Skeletal muscle satellite cell (primary cell): ENCODE data around the gene OR2C3.
"Not testable (repeated sequence)": the region's sequence is repeated elsewhere in the genome, so short reads cannot be mapped to it uniquely, and the experiment has no call there.

Experiments used
- H3K27me3 ChIP-seq: 2 replicates; pipeline ENCODE4 v1.7.0; 2013; ENCODE audit warnings: low read length; ENCODE audit not compliant: control insufficient read depth, insufficient read depth
- H3K36me3 ChIP-seq: 2 replicates; pipeline ENCODE4 v1.7.0; 2013; ENCODE audit warnings: mild to moderate bottlenecking, control low read depth, low read length; ENCODE audit not compliant: insufficient read depth
- H3K4me1 ChIP-seq: 2 replicates; pipeline ENCODE4 v1.7.0; 2013; ENCODE audit warnings: low read length; ENCODE audit not compliant: control insufficient read depth, insufficient read depth
- H3K4me2 ChIP-seq: 2 replicates; pipeline ENCODE4 v1.7.0; 2013; ENCODE audit warnings: mild to moderate bottlenecking, low read length
- H3K4me3 ChIP-seq: 2 replicates; pipeline ENCODE4 v1.7.0; 2013; ENCODE audit warnings: low read length
- H3K9ac ChIP-seq: 2 replicates; pipeline ENCODE4 v1.7.0; 2013; ENCODE audit warnings: mild to moderate bottlenecking, low read depth, low read length, moderate library complexity
- H3K9me3 ChIP-seq: replicated peaks from 2 replicates; pipeline ENCODE4 v1.7.0; 2013; ENCODE audit warnings: mild to moderate bottlenecking, control low read depth, low read length

The OR2C3 gene

DNA sequence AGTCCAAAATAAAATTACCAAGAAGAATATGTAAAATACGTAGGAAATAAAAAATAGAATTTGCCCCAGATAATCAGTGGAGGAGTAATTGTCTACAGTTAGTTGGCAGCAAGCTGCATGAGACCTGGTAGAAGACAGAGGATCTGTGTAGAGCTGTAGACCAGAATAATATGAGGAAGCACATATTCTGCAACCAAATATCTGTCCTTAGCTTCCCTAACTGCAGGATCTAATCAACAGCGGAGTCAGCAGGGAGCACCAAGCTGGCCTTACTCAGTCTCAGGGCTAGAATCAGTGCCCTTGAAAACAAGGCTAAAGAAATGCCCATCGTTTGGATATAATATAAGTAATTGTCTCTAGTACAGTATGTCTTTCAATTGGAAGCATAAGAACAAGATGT is 6.6 kb upstream of the OR2C3 start:
- H3K9me3 ChIP-seq, result peaks cover 2% of the 10 kb centered on the region
- H3K9ac ChIP-seq, result no peak overlapping the region
- H3K27me3 ChIP-seq, result no peaks in the 10 kb centered on the region
- H3K4me1 ChIP-seq, result no peaks in the 10 kb centered on the region
- H3K4me3 ChIP-seq, result no peak overlapping the region
- no peak overlapping the region for H3K4me2 ChIP-seq
- no peaks in the 10 kb centered on the region for H3K36me3 ChIP-seq

DNA sequence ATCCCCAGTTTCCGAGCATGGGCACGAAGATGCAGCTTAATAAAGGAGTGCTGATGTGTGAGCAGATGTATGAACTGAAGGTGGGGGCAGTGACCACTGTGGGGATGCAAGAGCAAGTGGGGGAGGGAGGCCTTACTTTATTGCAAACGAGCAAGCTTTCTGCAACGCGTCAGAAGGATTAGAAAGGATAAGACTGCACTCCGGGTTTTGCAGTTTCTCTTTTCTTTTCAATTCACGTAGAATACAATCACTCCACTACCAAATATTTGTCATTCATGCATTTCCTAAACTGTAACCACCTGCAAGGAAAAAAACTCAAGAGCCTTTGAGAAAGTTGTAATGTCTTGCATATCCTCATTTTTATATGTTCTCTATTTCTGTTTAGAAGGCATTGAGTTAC is 4.3 kb upstream of the OR2C3 start:
- H3K9me3 ChIP-seq, result peaks cover 2% of the 10 kb centered on the region

DNA sequence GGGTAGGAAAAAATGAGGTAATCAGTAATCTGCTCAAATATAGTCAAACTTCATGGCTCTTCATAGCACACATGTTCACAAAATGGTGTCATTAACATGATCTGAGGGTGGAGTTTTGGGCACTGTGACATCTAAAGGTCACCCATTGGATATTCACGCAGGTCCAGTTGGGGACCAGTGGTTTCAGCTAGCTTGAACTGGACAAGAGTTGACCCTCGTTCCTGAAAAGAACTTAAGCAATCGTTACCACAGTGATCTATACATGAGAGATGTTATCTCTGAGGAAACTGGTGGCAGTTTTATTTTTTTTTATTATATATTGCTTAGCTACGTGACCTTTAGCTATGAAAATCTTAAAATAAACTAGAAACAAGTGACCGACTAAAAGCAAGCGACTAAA is 3.0 kb upstream of the OR2C3 start:
- H3K27me3 ChIP-seq, result no peaks in the 10 kb centered on the region
- H3K9me3 ChIP-seq, result peaks cover 5% of the 10 kb centered on the region
- no peak overlapping the region for H3K4me3 ChIP-seq
- no peak overlapping the region for H3K4me2 ChIP-seq
- no peaks in the 10 kb centered on the region for H3K36me3 ChIP-seq
- no peaks in the 10 kb centered on the region for H3K4me1 ChIP-seq
- H3K9ac ChIP-seq, result no peak overlapping the region

More for the DNA sequence above, 4.3 kb upstream of the OR2C3 start:
- no peaks in the 10 kb centered on the region for H3K36me3 ChIP-seq
- H3K4me2 ChIP-seq, result no peak overlapping the region
- H3K4me1 ChIP-seq, result no peaks in the 10 kb centered on the region
- no peaks in the 10 kb centered on the region for H3K27me3 ChIP-seq
- H3K9ac ChIP-seq, result no peak overlapping the region
- no peak overlapping the region for H3K4me3 ChIP-seq

DNA sequence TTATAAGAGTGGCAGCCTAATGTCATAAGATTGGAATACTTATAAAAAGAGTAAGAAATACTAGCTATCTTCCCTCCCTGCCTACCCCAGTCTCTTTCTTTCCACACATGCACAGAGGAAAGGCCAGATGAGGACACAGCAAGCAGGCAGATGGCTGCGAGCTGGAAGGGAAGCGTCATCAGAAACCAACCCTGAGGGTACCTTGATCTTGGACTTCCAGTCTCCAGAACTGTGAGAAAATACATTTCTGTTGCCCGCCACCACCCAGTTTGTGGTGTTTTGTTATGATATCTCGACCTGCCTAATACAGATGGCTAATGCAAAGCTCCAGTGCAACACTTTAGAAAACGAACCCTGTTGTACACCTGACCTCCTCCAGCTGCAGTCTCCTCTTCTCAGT is 2.3 kb upstream of the OR2C3 start:
- H3K9ac ChIP-seq, result no peak overlapping the region
- H3K4me2 ChIP-seq, result no peak overlapping the region
- H3K4me3 ChIP-seq, result no peak overlapping the region
- no peaks in the 10 kb centered on the region for H3K4me1 ChIP-seq
- H3K27me3 ChIP-seq, result no peaks in the 10 kb centered on the region
- H3K36me3 ChIP-seq, result no peaks in the 10 kb centered on the region
- peaks cover 6% of the 10 kb centered on the region for H3K9me3 ChIP-seq

DNA sequence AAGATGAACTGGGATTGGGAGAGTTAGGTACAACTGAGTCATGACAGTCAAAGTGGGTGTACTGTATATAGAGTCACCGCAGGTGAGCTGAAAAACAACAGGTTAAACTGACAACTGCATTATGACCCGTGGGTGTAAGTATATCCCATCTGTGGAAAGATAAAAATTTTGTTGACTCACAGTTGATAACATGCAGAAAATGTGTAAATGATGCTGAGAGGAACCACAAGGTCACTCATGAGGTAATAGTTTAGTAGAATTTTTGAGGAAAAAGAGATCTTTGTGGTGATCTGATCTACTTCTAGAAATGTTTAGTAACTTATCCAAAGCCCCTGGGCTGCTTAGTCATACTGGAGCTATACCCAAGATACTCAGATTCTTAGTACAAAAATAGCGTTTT is 838 bp downstream of the OR2C3 start:
- Histone ChIP-seq H3K36me3 (no peaks in the 10 kb centered on the region), H3K9me3 (peaks cover 15% of the 10 kb centered on the region), H3K4me2 (no peak overlapping the region), H3K4me1 (no peaks in the 10 kb centered on the region), H3K9ac (no peak overlapping the region), H3K27me3 (no peaks in the 10 kb centered on the region), H3K4me3 (no peak overlapping the region)

DNA sequence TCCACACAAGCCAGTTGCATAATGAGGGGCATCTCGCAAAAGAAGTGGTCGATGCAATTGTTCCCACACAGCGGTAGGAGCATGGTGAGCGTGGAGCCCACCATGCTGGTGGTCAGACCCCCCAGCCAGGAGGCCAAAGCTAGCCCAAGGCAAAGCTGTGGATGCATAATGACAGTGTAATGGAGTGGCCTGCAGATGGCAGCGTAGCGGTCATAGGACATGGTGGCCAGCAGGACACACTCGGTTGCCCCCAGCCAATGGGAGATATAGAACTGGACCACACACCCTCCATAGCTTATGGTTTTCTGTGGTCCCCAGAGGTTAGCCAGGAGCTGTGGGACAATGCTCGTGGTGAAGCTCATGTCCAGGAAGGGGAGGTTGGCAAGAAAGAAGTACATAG is 4.3 kb downstream of the OR2C3 start:
- no peak overlapping the region for H3K4me2 ChIP-seq
- no peaks in the 10 kb centered on the region for H3K4me1 ChIP-seq
- no peak overlapping the region for H3K4me3 ChIP-seq
- H3K27me3 ChIP-seq, result no peaks in the 10 kb centered on the region
- H3K9me3 ChIP-seq, result peaks cover 18% of the 10 kb centered on the region
- H3K36me3 ChIP-seq, result no peaks in the 10 kb centered on the region
- H3K9ac ChIP-seq, result no peak overlapping the region

DNA sequence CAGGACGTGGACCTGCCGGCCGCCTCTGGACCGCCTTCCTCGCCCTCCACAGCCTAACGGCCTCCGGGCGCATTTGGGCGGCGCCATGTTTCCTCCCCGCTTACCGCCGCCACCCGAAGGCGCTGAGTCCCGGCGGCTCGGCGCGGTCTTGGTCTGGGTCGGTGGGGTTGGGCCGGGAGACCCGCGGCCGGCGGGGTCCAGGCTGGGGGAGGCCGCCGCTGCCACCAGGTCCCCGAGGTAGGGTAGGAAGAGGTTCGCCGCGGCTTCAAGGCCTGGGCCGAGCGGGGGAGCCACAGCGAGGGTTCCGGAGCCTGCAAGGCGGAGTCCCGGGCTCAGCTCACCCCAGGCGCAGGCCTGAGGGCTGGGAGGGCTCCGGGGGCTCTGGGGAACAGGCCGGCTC is 5.5 kb downstream of the OR2C3 start:
- Histone ChIP-seq H3K36me3 (no peaks in the 10 kb centered on the region), H3K9me3 (peaks cover 18% of the 10 kb centered on the region), H3K27me3 (no peaks in the 10 kb centered on the region), H3K4me2 (no peak overlapping the region), H3K4me1 (no peaks in the 10 kb centered on the region), H3K9ac (no peak overlapping the region), H3K4me3 (no peak overlapping the region)

DNA sequence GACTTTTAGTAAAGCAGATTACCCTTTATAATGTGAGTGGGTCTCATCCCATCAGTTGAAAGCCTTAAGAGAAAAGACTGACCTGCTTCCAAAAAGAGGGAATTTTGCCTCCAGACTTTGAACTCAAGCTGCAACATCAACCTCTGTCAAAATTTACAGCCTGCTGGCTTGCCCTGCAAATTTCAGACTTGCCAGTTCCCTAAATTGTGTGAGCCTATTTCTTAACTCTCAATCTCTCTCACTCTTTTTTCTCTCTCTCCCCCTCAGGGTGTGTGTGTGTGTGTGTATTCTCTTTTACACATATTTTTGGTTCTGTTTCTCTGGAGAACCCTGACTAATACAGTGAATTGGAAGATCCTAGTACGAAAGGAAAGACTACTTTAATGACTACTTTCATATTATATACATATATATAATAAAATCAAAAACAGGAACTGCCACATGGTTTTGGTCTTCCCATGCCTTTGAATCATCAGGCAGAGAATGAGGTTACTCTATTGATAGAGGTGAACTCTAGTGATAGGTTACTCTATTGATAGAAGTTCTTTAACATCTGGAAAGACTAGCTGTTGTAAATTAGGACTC is 6.4 kb downstream of the OR2C3 start:
- H3K36me3 ChIP-seq, result no peaks in the 10 kb centered on the region
- no peak overlapping the region for H3K4me3 ChIP-seq
- H3K4me1 ChIP-seq, result no peaks in the 10 kb centered on the region
- no peak overlapping the region for H3K9ac ChIP-seq
- H3K27me3 ChIP-seq, result no peaks in the 10 kb centered on the region
- no peak overlapping the region for H3K4me2 ChIP-seq
- H3K9me3 ChIP-seq, result peaks cover 18% of the 10 kb centered on the region

DNA sequence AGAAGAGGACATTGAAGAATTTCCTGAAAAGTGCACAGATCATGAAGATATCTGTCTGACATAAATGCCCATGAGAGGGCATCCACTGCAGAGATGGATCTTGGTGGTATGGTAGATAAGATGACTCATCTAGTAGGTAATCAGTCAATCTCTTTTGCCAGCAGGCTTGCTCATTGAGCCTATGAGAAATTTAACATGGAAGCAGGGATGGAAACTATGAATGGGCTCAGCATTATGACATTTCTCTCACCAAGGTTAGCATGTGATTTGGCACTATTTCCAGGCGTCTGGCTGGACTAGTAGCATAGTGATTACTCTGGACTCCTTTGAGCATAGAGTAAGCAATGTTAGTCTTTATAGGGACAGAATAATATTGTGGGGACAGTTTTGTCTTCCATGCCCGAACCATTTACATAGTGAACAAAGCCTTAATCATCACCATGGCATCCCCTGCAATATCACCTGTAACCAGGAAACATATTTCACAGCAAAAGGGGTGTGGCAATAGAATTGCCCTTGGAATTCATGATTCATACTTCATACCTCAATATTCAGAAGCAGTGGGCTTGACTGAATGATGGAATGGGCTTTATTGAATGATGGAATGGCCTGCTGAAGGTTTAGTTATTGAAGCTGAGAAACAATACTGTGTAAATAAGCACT is 7.3 kb downstream of the OR2C3 start:
- H3K4me3 ChIP-seq, result no peak overlapping the region
- no peak overlapping the region for H3K9ac ChIP-seq
- peaks cover 18% of the 10 kb centered on the region for H3K9me3 ChIP-seq
- no peaks in the 10 kb centered on the region for H3K27me3 ChIP-seq
- no peaks in the 10 kb centered on the region for H3K4me1 ChIP-seq
- no peak overlapping the region for H3K4me2 ChIP-seq
- H3K36me3 ChIP-seq, result no peaks in the 10 kb centered on the region

DNA sequence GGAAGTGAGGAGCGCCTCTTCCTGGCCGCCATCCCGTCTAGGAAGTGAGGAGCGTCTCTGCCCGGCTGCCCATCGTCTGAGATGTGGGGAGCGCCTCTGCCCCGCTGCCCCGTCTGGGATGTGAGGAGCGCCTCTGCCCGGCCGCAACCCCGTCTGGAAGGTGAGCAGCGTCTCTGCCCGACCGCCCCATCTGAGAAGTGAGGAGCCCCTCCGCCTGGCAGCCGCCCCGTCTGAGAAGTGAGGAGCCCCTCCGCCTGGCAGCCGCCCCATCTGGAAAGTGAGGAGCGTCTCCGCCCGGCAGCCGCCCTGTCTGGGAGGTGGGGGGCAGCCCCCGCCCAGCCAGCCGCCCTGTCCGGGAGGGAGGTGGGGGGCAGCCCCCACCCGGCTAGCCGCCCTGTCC is 14.4 kb downstream of the OR2C3 start:
- not testable (repeated sequence) for H3K9ac ChIP-seq, H3K4me2 ChIP-seq, H3K27me3 ChIP-seq, H3K9me3 ChIP-seq, H3K4me1 ChIP-seq, H3K36me3 ChIP-seq, H3K4me3 ChIP-seq

DNA sequence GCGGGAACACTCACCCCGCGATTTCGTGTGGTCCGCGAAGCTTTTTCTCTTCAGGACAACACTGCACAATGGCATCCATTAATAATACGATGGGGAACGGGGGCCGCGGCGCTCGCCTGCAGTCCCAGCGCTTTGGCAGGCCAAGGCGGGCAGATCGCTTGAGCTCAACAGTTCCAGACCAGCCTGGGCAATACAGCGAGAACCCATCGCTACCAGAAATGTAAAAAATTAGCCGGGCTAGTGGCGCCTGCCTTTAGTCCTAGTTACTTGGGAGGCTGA is 17.7 kb downstream of the OR2C3 start:
- H3K9ac ChIP-seq, result no peak overlapping the region
- no peaks in the 10 kb centered on the region for H3K9me3 ChIP-seq
- H3K27me3 ChIP-seq, result no peaks in the 10 kb centered on the region
- no peaks in the 10 kb centered on the region for H3K36me3 ChIP-seq
- no peaks in the 10 kb centered on the region for H3K4me1 ChIP-seq
- H3K4me3 ChIP-seq, result no peak overlapping the region
- no peak overlapping the region for H3K4me2 ChIP-seq

DNA sequence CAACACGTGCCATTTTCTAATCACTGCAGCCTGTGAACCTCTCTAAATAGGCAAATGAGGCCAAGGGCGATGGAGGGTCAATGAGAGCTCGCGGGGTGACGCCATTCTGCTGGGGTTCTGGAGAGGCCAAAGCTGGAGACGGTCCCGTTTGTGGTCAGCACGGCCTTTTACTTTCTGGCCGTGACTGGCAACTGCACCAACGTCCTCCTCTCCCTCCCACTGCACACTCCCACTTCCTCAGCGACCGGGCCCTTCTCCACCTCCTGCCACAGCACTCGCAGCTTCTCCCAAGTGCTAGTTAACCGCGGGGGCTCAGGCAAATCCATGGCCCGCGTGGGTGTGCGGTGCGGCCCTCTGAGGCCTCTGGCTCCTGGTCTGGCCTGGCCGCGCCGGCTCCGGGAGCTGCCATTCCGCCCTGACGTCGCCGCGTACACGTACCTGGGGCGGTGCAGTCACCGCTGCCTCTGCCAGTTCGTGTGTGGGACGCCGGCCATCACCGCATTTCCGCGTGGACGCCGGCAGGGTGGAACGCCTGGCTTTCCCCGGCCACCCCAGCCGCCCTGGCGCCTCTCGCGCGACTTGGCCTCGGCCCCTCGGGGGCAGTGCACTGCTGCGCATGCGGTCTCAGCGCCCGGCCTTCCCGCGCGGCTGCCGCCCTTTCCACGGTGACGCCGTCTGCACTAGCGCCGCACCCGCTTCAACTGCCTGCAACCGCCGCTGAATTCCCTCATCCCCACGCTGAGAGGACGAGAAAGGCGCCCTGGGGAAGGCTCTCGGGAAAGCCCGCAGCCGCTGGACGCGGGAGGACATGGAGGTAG is 18.2 kb downstream of the OR2C3 start:
- H3K36me3 ChIP-seq, result no peaks in the 10 kb centered on the region
- no peak overlapping the region for H3K4me2 ChIP-seq
- no peaks in the 10 kb centered on the region for H3K27me3 ChIP-seq
- no peaks in the 10 kb centered on the region for H3K4me1 ChIP-seq
- H3K9me3 ChIP-seq, result no peaks in the 10 kb centered on the region
- H3K4me3 ChIP-seq, result no peak overlapping the region
- no peak overlapping the region for H3K9ac ChIP-seq
